ENCODE measurements around the gene FLNB. TPM values are rescaled to one million over a fixed set of nuclear protein-coding genes. Genes with fewer than 3 reads are reported as not detected.

The FLNB gene
- total and polyA plus RNA-seq, 2 of the 13 experiments (the other 11 are each of a cell fraction or from before 2014, with no cell fraction given), result 106 to 130 TPM

- TF ChIP-seq CSRNP2 (CRISPR knock-in tag; conservative IDR thresholded peaks at IDR 0.05; ENCODE audit: low read depth) (no peak), KLF12 (CRISPR knock-in tag; IDR thresholded peaks at IDR 0.05; ENCODE audit: borderline replicate concordance) (0 out of 2 replicates have a peak, but pooled peaks have one; percentile 36), USF2 (IDR thresholded peaks at IDR 0.05; ENCODE audit: low read depth, low read length) (peak; percentile 72), USF2 (CRISPR knock-in tag; IDR thresholded peaks at IDR 0.05; ENCODE audit: borderline replicate concordance) (no peak; the same call in none of the 2 replicates), ZNF556 (CRISPR knock-in tag; IDR thresholded peaks at IDR 0.05; ENCODE audit: borderline replicate concordance) (peak; percentile 84; the same call in 1 of the 2 replicates), SP1 (IDR thresholded peaks at IDR 0.05) (no peak), SP1 (CRISPR knock-in tag; IDR thresholded peaks at IDR 0.05) (no peak), ZNF784 (CRISPR knock-in tag; IDR thresholded peaks at IDR 0.05; ENCODE audit: borderline replicate concordance) (peak; percentile 75; the same call in 1 of the 2 replicates), BCL6 (CRISPR knock-in tag; IDR thresholded peaks at IDR 0.05) (peak; percentile 98), FOXM1 (CRISPR knock-in tag; IDR thresholded peaks at IDR 0.05) (no peak), KDM3A (CRISPR knock-in tag; IDR thresholded peaks at IDR 0.05; ENCODE audit: low read depth) (peak; percentile 51; the same call in 1 of the 2 replicates), IRX3 (CRISPR knock-in tag; IDR thresholded peaks at IDR 0.05; ENCODE audit: borderline replicate concordance, low read depth) (0 out of 2 replicates have a peak, but pooled peaks have one; percentile 38), HMG20A (CRISPR knock-in tag; IDR thresholded peaks at IDR 0.05; ENCODE audit: borderline replicate concordance) (peak; percentile 84; the same call in 1 of the 2 replicates), ZNF562 (CRISPR knock-in tag; IDR thresholded peaks at IDR 0.05; ENCODE audit: borderline replicate concordance) (no peak), SYNCRIP (IDR thresholded peaks at IDR 0.05; ENCODE audit: insufficient read depth, low read depth, low read length) (no peak), ARNTL (CRISPR knock-in tag; IDR thresholded peaks at IDR 0.05) (peak; percentile 68), ZSCAN29 (CRISPR knock-in tag; conservative IDR thresholded peaks at IDR 0.05) (peak; percentile 98), FIP1L1 (IDR thresholded peaks at IDR 0.05; ENCODE audit: borderline replicate concordance, insufficient read depth, low read depth, low read length) (no peak), POGK (CRISPR knock-in tag; conservative IDR thresholded peaks at IDR 0.05) (peak; percentile 67; the same call in 1 of the 2 replicates), NCOA1 (CRISPR knock-in tag; IDR thresholded peaks at IDR 0.05) (peak; percentile 88; the same call in 1 of the 2 replicates), CBX5 (CRISPR knock-in tag; IDR thresholded peaks at IDR 0.05; ENCODE audit: borderline replicate concordance) (no peak), MAFF (IDR thresholded peaks at IDR 0.05; ENCODE audit: low read depth, low read length) (no peak), ZNF431 (CRISPR knock-in tag; IDR thresholded peaks at IDR 0.05; ENCODE audit: borderline replicate concordance, low read depth) (peak; percentile 32; the same call in 1 of the 2 replicates), ZNF383 (CRISPR knock-in tag; IDR thresholded peaks at IDR 0.05; ENCODE audit: borderline replicate concordance) (no peak)
Observed at GRCh38 chr3:58175437-58176184, 167.4 kb downstream of the FLNB start (continued).
